Medulla oblongata (tissue), 1 donor: ENCODE results near the gene DCXR.
A peak's percentile ranks its signal among the peaks of the same experiment; 100 is the strongest.
"Not testable (repeated sequence)": the region's sequence is repeated elsewhere in the genome, so short reads cannot be mapped to it uniquely, and the experiment has no call there.

Experiments used
- DNase-seq: peaks from one replicate; pipeline ENCODE4 v3.0.0-alpha.2; 2015; ENCODE audit errors: extremely low spot score

The DCXR gene

DNA sequence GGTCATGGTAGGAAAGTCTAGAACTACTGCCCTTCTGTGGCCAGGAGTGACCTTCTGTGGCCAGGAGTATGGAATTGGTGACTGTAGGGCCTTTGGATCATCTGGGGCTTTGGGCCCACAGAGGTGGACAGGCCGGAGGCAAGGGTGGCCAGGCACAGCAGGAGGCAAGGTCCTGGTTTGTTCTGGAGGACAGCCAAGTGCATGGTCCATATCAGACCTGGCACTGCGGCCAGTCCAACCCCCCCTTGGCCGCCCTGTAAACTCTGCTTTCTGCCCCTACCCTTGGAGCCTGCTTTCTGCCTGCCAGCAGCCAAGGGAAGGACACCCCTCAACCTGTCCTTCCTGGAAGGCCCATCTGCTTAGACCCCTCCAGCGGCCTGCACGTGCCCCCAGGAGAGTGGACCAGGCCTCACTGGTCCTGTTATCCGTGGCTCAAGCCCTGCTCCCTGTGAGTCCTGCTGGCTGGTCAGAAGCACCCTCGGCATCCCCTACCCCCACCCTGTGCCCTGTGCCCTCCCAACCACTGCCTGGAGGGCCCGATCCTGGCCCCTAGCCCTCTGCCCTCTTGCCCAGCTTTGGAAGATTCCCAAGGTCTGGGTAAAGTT, 2.3 kb upstream of the DCXR start:
- no peak for DNase-seq

DNA sequence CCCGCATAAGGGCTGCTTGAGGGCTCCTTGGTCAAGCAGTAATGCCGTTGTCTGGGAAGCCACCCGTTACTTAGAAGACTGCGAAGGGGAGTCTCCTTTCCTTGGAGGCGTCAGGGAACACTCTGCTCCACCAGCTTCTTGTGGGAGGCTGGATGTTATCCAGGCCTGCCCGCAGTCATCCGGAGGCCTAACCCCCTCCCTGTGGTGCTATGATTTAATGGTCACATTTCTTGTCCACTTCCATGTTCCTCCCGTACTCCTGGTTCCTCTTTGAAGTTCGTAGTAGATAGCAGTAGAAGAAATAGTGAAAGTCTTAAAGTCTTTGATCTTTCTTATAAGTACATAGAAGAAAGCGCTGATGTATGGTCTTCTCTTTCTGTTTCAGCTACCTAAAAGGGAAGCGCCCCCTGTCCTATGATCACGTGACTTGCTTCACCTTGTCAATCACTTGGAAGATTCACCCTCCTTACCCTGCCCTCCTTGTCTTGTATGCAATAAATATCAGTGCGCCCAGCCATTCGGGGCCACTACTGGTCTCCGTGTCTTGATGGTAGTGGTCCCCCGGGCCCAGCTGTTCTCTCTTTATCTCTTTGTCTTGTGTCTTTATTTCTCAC, 1.4 kb upstream of the DCXR start:
- DNase-seq, result not testable (repeated sequence)

DNA sequence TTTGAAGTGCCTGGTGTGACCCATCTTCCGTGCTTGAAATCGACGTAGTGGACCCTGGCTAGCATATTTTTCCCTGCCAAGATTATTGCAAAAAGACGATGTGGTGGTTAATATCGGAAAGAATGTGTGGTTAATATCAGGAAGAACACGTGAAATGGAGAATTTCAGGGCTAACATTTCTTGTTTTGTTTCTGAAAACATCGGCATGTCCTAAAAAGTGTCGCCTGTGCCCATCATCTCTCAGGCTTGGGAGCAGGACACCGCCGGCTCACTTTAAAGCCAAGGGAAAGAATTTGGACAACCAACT, 345 bp upstream of the DCXR start:
- no peak for DNase-seq

DNA sequence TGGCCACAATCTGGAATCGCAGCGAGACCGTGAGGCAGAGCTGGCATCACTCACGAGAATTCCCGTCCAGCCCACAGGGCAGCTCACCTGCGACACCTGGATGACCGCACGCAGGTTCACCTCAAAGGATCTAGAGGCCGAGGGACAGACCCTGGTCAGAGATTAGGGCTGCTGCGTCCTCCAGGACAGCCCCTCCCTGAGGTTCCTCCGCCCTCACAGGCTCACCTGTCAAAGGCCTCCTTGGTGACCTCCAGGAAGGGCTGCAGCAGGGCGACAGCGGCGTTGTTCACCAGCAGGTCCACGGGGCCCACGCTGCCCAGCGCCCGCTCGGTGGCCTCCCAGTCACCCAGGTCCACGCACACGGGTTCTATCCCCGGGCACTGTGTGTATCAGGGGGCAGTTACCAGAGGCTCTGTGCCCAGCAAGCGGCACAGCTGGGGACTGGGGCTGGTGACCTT, 834 bp downstream of the DCXR start:
- no peak for DNase-seq

DNA sequence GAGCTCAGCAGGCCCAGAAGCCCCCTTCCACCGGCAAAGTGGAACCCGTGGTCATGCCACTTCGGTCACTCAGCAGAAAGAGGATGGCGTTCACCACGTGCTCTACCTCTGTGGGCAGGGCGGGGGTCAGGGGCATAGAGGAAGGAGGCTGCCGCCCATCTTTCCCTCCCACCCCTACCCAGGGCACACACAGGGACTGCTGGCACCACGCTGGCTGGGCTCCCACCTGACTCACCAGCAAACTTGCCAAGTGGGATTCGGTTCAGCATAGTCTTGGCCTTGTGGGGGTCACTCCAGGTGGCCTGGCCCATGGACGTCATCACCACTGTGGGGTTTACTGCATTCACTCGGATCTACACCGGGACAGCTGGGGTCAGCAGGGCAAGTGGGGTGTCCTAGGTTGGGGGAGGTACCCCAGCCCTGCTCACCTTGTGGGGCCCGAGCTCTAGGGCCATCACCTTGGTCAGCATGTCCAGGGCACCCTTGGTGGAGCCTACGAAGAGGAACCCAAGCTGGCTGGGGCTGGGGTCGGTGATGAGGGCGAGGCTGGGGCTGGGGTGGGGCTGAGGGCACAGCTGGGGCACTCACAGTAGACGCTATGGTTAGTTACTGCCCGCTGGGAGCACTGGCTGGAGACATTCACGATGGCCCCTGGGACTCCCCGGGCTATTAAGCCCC, 1.4 kb downstream of the DCXR start:
- DNase-seq, result no peak

DNA sequence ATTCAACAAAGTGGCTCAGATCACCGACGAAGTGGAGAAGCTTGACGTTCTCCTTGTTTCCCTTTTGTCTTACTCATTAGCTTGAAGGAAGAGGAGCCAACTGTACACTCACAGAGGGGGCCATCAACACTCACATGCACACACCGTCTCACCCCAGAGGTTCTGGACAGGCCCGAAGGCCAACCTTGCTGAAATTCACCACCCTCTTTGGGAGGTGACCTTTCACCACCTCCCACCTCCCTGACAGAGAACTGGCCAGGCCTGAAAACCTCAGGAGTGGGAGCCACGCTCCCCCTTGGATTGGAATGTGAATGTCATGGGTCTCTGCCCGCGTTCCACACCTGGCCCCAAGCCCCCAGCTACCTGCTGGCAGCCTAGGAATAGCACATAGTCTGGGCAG, 2.0 kb downstream of the DCXR start:
- no peak for DNase-seq

DNA sequence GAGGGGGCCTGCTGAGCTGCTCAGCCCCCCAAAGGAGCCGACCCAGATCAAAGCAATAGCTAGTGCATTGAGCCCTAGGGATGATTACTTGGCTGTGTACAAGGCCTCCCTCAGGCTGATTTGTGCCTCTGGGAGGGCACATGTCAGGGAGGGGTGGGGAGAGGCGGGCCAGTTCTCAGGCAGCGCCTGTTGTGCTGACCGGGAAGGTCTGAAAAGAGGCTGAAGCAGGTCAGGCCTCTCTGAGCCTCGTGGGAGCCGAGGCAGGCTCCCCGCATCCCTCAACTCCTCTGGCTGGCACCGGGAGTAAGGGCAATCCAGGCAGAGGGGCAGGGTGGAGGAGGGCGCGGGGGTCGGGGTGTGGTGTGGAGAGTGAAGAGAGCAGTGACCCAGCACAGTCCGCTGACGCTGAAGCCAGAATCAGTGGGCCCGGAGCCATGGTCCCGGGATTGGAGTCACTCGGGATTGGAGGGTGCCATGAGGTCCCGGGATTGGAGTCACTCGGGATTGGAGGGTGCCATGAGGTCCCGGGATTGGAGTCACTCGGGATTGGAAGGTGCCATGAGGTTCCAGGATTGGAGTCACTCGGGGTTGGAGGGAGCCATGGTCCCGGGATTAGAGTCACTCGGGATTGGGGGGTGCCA, 3.0 kb downstream of the DCXR start:
- no peak for DNase-seq

DNA sequence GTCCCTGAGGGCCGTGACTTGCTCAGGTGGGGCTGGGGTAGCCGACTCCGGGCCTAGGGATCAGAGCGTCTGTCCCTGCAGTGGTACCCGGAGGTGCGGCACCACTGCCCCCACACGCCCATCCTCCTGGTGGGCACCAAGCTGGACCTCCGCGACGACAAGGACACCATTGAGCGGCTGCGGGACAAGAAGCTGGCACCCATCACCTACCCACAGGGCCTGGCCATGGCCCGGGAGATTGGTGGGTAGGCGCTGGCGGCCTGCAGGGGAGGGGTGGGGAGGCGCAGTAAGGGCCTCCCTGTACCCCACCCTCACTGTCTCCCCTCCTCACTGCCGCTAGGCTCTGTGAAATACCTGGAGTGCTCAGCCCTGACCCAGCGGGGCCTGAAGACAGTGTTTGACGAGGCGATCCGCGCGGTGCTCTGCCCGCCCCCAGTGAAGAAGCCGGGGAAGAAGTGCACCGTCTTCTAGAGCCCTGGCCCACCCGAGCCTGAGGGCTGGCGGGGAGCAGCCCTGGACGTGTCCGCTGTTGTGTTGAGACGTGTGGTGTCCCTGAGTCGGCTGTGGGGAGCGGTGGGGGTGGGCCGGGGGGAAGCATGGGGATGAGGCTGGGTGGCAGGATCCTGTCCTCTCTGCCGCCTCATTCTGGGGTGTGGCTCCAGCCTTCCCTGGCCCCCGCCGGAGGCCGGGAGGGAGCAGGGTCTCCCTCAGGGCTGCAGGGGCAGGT, 4.0 kb downstream of the DCXR start:
- no peak for DNase-seq

DNA sequence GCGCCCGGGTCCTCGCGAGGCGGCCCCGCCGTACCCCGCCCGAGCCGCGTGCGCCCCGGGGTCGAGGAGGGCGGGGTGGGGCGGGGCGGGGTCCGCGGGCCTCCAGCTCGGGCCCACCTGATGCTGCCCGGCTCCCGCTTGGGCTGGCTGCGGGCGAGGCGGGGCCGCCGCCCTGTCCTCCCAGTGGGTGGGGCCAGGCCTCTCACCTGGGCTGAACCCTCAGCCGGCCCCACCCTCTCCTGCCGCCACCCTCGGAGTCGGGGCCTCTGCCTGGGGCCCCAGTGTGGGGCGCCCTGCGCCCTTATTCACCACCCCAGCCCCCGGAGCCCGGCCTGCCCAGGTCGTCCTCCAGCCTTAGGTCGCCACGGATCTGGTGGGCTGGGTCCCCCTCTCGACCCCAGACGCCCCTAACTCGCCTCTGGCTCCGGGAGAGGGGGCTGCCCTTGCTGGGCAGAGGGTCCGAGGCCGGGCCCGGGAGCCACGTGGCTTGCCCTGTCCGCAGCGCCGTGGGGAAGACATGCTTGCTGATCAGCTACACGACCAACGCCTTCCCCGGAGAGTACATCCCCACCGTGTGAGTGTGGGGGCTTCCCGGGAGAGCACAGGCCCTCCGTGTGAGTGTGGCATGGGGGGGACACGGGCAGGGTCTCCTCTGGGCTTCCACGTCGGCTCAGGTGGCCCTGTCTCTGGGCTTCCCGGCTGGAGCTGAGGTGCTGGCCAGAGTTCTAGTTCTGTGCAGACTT, 5.4 kb downstream of the DCXR start:
- DNase-seq, result no peak

DNA sequence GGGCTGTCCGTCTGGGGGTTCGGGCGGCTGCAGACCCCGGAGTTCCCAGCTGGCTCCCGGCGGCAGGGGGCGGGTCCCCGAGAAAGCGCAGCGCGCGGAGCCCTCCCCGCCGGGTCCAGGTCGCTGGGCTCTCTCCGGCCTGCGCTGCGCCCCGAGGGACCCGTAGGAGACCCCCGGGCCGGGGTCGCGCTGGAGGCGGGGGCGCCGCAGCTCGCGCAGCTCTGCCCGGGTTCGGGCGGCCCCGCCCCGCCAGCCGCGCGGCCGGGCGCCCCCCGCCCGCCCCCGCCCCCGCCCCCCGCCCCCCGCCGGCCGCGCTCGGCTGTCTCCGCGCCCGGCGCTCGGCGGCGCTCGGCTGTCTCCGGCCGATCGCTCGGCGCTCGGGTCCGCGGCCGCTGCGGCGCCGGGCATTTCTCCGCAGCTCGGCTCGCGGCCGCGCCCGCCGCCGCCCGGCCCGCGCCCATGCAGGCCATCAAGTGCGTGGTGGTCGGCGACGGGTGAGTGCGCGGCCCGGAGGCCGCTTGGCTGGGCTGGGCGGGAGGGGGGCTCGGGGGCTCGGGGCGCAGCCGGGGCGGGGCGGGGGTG, 6.1 kb downstream of the DCXR start, which contains the start of gene RAC3:
Gene RAC3 (plus strand): TSS at position 376 of the 582 bp plus-strand sequence. CDS start 84 bp downstream, at position 460.
- DNase-seq, result no peak

DNA sequence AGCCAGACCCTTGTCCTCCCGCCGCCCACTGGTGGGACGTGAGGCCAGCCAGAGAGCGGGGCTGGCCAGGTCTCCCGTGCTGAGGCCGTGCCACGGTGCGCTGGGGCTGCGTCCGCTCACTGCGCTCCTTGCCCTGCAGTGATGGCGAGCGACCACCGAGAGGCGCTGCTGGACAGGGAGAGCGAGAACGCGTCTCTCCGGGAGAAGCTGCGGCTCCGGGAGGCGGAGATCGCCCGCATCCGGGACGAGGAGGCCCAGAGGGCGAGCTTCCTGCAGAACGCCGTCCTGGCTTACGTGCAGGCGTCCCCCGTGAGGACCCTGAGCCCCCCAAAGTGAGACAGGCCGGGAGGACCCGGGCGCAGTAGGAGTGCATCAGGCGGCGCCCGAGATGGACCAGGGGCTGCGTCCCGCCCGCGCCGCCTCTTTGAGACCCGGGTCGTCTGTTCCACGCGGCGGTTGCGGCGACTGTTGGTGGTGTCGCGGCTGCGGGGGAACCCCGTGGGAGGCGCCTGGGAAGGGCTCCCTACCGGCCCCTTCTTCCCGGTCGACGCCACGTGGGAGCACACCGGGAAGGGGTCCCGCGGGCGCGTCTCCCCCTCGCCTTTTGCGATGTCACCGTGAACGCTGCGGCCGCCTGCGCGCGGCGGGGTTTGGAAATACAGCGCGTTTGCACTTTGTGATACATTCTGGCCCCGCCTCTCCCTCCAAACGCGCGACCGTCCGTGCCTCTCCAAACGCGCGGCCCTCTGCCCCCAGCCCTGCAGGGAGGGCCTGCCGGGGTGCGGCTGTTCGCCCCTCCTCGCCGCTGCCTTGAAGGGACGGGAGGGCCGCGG, 6.8 kb downstream of the DCXR start:
- peak; percentile 72 for DNase-seq

DNA sequence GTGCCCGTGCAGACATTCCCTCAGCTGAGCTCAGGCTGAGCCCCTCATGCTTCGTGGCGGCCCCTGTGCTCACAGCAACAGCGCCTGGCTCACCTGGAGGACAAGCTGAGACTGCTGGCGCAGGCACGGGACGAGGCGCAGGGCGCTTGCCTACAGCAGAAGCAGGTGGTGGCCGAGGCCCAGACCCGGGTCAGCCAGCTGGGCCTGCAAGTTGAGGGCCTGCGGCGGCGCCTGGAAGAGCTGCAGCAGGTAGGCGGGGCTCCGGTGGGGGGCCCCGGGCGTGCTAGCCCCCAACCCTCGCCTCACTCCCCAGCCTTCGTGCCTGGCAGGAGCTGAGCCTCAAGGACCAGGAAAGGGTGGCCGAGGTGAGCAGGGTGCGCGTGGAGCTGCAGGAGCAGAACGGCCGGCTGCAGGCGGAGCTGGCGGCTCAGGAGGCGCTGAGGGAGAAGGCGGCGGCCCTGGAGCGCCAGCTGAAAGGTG, 7.5 kb downstream of the DCXR start:
- no peak for DNase-seq

DNA sequence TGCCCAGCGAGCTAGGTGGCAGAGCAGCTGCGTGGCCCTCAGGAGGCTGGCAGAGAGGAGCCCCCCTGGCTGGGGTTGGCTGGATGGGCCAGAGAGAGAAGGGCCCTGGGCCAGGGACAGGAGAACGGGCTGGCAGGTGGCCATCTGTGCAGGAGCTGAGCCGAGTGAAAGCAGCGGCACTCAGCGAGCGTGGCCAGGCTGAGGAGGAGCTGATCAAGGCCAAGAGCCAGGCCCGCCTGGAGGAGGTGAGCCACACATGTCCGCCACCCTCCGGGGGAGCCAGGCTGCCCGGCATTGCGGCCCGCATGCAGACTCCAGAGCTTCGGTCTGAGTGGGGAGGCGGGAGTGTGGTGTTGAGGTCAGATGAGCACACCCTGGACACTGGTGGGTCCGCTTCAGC, 8.1 kb downstream of the DCXR start:
- no peak for DNase-seq

DNA sequence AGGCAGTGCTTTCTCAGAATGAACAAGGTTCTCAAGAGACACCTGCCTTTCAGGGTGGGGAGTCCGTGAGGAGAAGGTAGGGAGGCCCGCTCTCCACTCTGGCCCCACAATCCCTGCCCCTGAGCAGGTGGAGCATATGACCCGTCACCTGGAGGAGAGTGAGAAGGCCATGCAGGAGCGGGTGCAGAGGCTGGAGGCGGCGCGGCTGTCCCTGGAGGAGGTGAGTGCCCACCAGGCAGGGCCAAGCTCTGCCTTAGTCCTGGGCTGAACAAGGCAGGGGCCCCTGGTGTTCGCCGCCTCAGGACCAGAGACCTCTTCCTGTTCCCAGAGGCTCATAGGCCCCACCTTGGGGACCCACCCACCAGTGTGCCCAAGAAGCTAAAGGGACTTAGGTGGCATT, 8.5 kb downstream of the DCXR start:
- DNase-seq, result no peak

DNA sequence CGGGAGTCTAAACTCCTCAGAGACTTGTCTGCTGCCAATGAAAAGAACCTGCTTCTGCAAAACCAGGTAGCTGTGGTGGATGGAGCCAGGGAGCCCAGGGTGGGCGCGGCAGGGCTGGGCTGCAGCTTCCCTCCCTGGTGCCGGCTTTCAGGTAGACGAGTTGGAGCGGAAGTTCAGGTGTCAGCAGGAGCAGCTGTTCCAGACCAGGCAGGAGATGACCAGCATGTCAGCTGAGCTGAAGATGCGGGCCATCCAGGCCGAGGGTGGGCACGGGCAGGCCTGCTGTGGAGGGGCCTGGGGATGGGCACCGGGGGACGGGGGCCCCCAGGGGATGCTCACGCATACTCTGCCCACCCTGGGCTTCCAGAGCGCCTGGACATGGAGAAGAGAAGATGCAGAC, 9.3 kb downstream of the DCXR start:
- no peak for DNase-seq

DNA sequence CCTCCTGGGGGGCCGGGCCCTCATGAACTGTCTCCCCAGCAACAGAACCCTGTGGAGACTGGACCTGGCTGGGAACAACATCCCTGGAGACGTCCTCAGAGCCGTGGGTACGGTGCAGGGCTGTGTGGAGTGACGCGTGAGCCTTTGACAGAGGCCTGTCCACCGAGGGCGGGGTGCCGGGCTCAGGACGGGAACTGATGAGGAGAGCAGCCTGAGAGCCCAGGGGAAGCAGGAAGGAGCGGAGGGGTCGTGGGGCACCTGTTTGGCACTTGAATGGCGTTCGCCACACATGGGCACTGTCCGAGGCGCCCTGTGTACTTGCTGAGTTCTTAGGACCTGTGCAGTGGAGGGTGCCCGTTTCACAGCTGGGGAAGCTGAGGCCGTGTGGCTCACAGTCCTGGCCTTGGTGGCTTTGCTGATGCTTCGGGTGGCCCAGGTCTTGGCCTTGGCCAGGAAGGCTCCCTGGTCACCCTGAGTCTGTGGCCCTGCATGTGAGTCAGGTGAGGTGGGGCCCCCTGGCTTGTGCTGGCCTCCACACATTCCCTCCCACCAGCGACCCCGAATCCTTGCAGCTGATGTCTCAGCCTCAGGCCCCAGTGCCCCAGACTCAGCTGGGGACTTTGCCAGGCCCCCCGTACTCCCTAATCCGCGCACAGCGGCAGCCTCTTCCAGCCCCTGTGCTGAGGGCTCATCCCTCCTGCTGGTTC, 11.9 kb downstream of the DCXR start:
- no peak for DNase-seq

DNA sequence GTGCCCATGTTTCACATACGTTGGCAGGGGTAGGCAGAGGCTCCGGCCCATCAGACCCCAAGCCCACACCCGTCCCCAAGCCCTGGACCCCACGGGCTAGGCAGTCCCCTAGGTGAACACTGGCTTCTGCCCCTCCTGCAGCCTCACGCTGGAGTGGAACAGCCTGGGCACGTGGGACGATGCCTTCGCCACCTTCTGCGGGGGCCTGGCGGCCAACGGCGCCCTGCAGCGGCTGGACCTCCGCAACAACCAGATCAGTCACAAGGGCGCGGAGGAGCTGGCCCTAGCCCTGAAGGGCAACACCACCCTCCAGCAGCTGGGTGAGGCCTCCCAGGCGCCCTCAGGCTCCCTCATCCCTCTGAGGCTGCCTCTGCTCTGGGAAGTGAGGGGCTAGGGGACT, 12.6 kb downstream of the DCXR start:
- no peak for DNase-seq

DNA sequence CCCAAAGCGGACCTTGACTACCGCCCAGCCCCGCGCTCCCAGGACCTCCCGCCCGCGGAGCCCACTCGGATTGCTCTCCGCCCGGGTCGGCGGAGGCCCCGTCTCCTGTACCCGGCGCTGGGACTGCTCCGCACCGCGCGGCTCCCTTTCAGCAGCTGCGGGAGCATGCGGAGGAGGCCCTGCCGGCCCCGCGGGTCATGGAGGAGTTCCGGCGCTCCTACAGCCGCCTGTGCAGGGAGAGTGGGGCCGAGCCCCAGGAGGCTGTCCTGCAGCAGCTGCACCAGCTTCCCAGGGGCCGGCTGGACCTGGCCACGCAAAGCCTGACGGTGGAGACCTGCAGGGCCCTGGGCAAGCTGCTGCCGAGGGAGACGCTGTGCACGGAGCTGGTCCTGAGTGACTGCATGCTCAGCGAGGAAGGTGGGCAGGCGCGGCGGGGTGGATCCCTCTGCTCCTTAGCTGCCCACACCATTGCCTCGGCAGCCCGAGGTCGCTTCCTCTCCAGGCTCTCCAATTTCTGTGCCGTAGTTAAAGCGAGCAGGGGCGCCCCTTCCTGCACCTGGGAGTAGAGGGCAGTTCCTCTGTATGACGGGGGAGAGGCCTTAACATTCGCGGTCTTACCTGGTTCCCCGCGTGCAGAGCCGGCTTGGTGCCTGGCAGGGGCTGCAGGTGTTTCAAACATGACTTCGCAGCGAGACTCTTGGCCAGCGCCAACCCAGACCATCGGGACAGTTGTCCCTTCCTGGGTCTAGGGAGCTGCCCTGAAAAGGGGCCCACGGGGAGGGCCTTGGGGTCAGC, 13.9 kb downstream of the DCXR start:
- no peak for DNase-seq
